WTC11 (cell line): ENCODE data around the gene RNU1-4.
"Not testable (repeated sequence)": the region's sequence is repeated elsewhere in the genome, so short reads cannot be mapped to it uniquely, and the experiment has no call there.

Experiments
- FOXK1 ChIP-seq: sonication (generic); formaldehyde crosslinking; IDR thresholded peaks from 2 replicates; pipeline ENCODE4 v1.8.0; 2022; ENCODE audit warnings: mild to moderate bottlenecking, moderate library complexity, missing genetic modification reagents
- FOXP1 ChIP-seq: sonication (generic); formaldehyde crosslinking; IDR thresholded peaks from 2 replicates; pipeline ENCODE4 v1.8.0; 2022; ENCODE audit warnings: missing genetic modification reagents, mild to moderate bottlenecking, moderate library complexity, borderline replicate concordance
- GABPB1 ChIP-seq: sonication (generic); formaldehyde crosslinking; IDR thresholded peaks from 2 replicates; pipeline ENCODE4 v1.8.1; 2023; ENCODE audit warnings: mild to moderate bottlenecking, missing genetic modification reagents
- NR3C1 ChIP-seq: sonication (generic); formaldehyde crosslinking; conservative IDR thresholded peaks from 2 replicates; pipeline ENCODE4 v1.8.1; 2023; ENCODE audit warnings: low read depth, mild to moderate bottlenecking, missing genetic modification reagents
- TF ChIP-seq, protein P1 (sequence below): fragments of 200-600 bp; IDR thresholded peaks from 2 replicates; pipeline ENCODE4 v1.8.0; 2022; ENCODE audit warnings: antibody characterized with exemption
- TF ChIP-seq, protein P2 (sequence below): sonication (generic); formaldehyde crosslinking; IDR thresholded peaks from 2 replicates; pipeline ENCODE4 v1.8.1; 2022; ENCODE audit warnings: low read depth, missing genetic modification reagents, borderline replicate concordance
- TF ChIP-seq, protein P3 (sequence below): sonication (generic); formaldehyde crosslinking; conservative IDR thresholded peaks from 2 replicates; pipeline ENCODE4 v1.8.1; 2022; ENCODE audit warnings: mild to moderate bottlenecking, missing genetic modification reagents
- TF ChIP-seq, protein P4 (sequence below): sonication (generic); formaldehyde crosslinking; IDR thresholded peaks from 2 replicates; pipeline ENCODE4 v1.8.0; 2022; ENCODE audit warnings: mild to moderate bottlenecking, missing genetic modification reagents
- TF ChIP-seq, protein P5 (sequence below): sonication (generic); formaldehyde crosslinking; IDR thresholded peaks from 2 replicates; pipeline ENCODE4 v1.8.0; 2023; ENCODE audit warnings: missing genetic modification reagents

DNA sequence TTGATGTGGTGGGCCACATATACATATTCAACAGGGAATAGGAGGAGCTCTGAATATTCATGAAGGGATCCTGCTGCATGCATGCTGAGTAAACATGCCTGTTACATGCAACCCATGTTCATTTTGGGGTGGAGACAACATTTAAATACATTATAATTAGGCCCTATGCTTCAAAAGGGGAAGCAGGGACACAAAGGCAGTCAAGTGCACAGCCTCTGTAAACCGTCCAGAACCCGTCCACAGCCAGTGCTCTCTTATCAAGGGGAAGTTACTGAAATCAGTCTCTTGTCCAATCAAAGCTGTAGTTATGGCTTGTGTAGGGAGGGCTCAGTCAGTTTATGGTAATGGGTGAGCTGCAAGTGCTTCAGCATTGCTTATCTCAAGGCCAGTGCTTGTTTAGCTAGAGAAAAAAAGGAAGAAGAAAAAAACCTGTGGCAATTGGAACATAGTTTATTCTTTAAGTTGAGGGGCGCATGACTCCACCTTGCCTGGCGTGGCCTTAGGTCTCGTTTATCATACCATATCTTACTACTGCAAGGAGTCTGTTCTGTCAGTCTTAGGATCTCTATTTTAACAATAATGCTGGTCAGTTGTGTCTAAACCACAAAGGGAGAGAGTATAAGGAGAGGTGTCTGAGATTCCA, 7.9 kb upstream of the RNU1-4 start:
- TF ChIP-seq GABPB1, FOXK1, NR3C1, FOXP1 (CRISPR knock-in tag): not testable (repeated sequence)
- TF ChIP-seq, protein P1, sequence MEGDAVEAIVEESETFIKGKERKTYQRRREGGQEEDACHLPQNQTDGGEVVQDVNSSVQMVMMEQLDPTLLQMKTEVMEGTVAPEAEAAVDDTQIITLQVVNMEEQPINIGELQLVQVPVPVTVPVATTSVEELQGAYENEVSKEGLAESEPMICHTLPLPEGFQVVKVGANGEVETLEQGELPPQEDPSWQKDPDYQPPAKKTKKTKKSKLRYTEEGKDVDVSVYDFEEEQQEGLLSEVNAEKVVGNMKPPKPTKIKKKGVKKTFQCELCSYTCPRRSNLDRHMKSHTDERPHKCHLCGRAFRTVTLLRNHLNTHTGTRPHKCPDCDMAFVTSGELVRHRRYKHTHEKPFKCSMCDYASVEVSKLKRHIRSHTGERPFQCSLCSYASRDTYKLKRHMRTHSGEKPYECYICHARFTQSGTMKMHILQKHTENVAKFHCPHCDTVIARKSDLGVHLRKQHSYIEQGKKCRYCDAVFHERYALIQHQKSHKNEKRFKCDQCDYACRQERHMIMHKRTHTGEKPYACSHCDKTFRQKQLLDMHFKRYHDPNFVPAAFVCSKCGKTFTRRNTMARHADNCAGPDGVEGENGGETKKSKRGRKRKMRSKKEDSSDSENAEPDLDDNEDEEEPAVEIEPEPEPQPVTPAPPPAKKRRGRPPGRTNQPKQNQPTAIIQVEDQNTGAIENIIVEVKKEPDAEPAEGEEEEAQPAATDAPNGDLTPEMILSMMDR = not testable (repeated sequence)
- TF ChIP-seq, protein P2, sequence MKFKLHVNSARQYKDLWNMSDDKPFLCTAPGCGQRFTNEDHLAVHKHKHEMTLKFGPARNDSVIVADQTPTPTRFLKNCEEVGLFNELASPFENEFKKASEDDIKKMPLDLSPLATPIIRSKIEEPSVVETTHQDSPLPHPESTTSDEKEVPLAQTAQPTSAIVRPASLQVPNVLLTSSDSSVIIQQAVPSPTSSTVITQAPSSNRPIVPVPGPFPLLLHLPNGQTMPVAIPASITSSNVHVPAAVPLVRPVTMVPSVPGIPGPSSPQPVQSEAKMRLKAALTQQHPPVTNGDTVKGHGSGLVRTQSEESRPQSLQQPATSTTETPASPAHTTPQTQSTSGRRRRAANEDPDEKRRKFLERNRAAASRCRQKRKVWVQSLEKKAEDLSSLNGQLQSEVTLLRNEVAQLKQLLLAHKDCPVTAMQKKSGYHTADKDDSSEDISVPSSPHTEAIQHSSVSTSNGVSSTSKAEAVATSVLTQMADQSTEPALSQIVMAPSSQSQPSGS (CRISPR knock-in tag) = not testable (repeated sequence)
- TF ChIP-seq, protein P3, sequence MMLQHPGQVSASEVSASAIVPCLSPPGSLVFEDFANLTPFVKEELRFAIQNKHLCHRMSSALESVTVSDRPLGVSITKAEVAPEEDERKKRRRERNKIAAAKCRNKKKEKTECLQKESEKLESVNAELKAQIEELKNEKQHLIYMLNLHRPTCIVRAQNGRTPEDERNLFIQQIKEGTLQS (CRISPR knock-in tag) = not testable (repeated sequence)
- TF ChIP-seq, protein P4, sequence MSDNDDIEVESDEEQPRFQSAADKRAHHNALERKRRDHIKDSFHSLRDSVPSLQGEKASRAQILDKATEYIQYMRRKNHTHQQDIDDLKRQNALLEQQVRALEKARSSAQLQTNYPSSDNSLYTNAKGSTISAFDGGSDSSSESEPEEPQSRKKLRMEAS (CRISPR knock-in tag) = not testable (repeated sequence)
- TF ChIP-seq, protein P5, sequence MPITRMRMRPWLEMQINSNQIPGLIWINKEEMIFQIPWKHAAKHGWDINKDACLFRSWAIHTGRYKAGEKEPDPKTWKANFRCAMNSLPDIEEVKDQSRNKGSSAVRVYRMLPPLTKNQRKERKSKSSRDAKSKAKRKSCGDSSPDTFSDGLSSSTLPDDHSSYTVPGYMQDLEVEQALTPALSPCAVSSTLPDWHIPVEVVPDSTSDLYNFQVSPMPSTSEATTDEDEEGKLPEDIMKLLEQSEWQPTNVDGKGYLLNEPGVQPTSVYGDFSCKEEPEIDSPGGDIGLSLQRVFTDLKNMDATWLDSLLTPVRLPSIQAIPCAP (CRISPR knock-in tag) = not testable (repeated sequence)
